ENCODE results near the gene PROZ. TPM values are rescaled to one million over a fixed set of nuclear protein-coding genes. Genes with fewer than 3 reads are reported as not detected.

PROZ gene
- total RNA-seq, 4 donors from 2014 or later: not detected

DNA sequence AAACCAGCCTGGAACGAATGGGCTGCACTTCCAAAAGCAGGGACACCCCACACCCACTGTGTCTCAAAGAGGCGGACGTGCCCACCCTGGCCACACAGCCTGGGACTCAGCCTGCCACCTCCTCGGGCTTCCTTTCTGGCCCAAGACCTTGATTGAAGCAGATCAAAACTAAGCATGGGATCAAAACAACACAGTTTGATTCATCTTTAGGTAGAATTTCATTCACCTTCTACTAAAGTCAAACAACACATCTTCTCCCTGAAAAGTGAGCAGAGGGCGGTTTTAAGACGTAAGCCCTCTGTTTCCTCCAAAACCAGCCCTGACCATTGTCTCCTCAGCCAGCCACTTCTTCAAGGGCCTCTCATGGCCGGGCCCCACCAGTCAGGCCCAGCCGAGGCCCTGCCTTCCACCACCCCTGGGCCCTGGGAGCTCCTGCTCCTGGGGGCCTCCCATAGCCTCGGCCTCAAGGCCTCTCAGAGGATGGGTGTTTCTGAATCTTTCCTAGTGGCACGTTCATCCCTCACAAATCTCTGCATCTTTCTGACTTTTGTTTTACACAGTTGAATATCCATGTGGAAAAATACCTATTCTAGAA is 42.1 kb upstream of the PROZ start:
- 79 to 83% methylated on average over 5 to 6 of the region's 10 CpGs for WGBS, 2 donors
- intact Hi-C loops (cut with DNase I): no loop called here
- H3K36me3 ChIP-seq: no peaks in the 10 kb centered on the region
- no peak for DNase-seq
- no peak overlapping the region for H3K4me3 ChIP-seq
- H3K4me1 ChIP-seq: no peaks in the 10 kb centered on the region
- no peaks in the 10 kb centered on the region for H3K9me3 ChIP-seq
- H3K27ac ChIP-seq: no peak overlapping the region
- TF ChIP-seq POLR2A (IDR thresholded peaks at IDR 0.05): no peak
- TF ChIP-seq CTCF (IDR thresholded peaks at IDR 0.05): no peak
- peaks cover 0 to 22% (median 0%) of the 10 kb centered on the region in 4 donors for H3K27me3 ChIP-seq

DNA sequence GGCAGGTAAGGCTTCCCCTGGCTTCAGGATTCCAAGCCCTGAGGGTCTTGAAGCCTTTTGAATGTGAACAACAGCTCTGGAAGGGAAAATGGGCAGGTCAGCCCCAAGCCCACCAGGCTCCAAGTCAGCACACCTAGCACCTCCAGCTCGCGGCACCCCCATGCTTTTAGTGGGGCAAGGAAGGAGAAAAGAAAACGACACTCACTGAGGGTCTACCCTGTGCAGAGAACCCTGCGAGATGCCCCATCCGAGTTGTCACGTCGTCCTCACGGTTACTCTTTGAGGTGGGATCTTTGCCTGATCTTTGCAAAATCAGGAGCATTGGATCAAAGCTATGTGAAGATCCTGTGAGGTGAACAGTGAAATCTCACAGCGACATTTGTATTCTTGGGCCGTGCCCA is 41.6 kb upstream of the PROZ start:
- no peak for DNase-seq
- intact Hi-C loops (cut with DNase I): no loop called here

DNA sequence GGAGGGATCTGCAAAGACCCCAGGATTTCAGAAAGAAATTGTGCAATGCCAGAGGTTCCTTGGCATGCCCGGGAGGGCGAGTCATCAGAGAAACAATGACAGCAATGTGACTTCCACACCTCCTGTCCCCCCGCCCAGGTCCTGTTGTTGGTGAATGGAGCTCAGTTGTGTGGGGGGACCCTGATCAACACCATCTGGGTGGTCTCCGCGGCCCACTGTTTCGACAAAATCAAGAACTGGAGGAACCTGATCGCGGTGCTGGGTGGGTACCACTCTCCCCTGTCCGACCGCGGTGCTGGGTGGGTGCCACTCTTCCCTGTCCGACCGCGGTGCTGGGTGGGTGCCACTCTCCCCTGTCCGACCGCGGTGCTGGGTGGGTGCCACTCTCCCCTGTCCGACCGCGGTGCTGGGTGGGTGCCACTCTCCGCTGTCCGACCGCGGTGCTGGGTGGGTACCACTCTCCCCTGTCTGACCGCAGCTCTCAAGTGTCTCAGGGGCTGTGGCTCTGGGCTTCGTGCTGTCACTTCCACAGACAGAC is 41.0 kb upstream of the PROZ start:
- Histone ChIP-seq H3K36me3 (no peaks in the 10 kb centered on the region), H3K27ac (no peak overlapping the region), H3K27me3 (peaks cover 0 to 24% (median 0%) of the 10 kb centered on the region in 4 donors), H3K9me3 (no peaks in the 10 kb centered on the region), H3K4me1 (peaks cover 0 to 9% (median 5%) of the 10 kb centered on the region in 3 donors), H3K4me3 (no peak overlapping the region)
- no peak for DNase-seq
- WGBS, 2 donors: 73 to 83% methylated on average over 9 to 14 of the region's 26 CpGs
- no peak for TF ChIP-seq CTCF (IDR thresholded peaks at IDR 0.05)
- no peak for TF ChIP-seq POLR2A (IDR thresholded peaks at IDR 0.05)
- intact Hi-C loops (cut with DNase I): no loop called here

More for the DNA sequence above, 41.6 kb upstream of the PROZ start:
- H3K36me3 ChIP-seq: no peaks in the 10 kb centered on the region
- no peak for TF ChIP-seq POLR2A (IDR thresholded peaks at IDR 0.05)
- TF ChIP-seq CTCF (IDR thresholded peaks at IDR 0.05): no peak
- peaks cover 0 to 25% (median 0%) of the 10 kb centered on the region in 4 donors for H3K27me3 ChIP-seq
- no peak overlapping the region for H3K27ac ChIP-seq
- no peak overlapping the region for H3K4me3 ChIP-seq
- 73 to 78% methylated on average over 8 to 10 of the region's 10 CpGs for WGBS, 2 donors
- peaks cover 0 to 4% (median 1%) of the 10 kb centered on the region in 3 donors for H3K4me1 ChIP-seq
- no peaks in the 10 kb centered on the region for H3K9me3 ChIP-seq

DNA sequence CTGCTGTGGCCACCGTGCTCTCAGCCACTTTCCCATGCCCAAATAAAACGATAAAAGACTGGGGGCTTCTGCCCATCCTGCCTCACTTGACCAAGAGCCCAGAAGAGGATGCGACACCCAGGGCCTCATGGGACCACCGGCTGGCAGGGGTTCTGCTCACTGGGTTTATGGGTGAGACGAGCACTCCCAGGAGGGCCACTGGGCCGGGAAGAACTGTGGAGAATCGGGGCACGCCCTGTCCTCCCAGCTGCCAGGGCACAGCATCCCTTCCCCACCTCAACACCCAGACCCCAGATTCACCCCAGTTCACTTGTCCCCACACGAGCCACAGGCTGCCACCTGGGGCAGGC is 40.6 kb upstream of the PROZ start:
- DNase-seq: no peak
- Histone ChIP-seq H3K4me3 (no peak overlapping the region), H3K27me3 (peaks cover 0 to 28% (median 0%) of the 10 kb centered on the region in 4 donors), H3K4me1 (peaks cover 0 to 13% (median 5%) of the 10 kb centered on the region in 3 donors), H3K36me3 (no peaks in the 10 kb centered on the region), H3K9me3 (no peaks in the 10 kb centered on the region), H3K27ac (no peak overlapping the region)
- WGBS, 2 donors: no CpG with 5 or more reads among the region's 9 CpGs
- intact Hi-C loops (cut with DNase I): no loop called here
- no peak for TF ChIP-seq POLR2A (IDR thresholded peaks at IDR 0.05)
- no peak for TF ChIP-seq CTCF (IDR thresholded peaks at IDR 0.05)

- Histone ChIP-seq H3K9me3 (no peaks in the 10 kb centered on the region), H3K4me1 (peaks cover 0 to 18% (median 5%) of the 10 kb centered on the region in 3 donors), H3K27me3 (peaks cover 0 to 29% (median 0%) of the 10 kb centered on the region in 4 donors), H3K4me3 (no peak overlapping the region), H3K36me3 (no peaks in the 10 kb centered on the region), H3K27ac (no peak overlapping the region)
- TF ChIP-seq POLR2A (IDR thresholded peaks at IDR 0.05) (no peak), CTCF (IDR thresholded peaks at IDR 0.05) (no peak)
- DNase-seq: no peak
- WGBS, 2 donors: 64 to 75% methylated on average over 5 to 14 of the region's 42 CpGs
- intact Hi-C loops (cut with DNase I): no loop called here
Measured at GRCh38 chr13:113118261-113119021, 40.0 kb upstream of the PROZ start.
